OCI-LY1 (cell line): ENCODE measurements around the gene C16orf90.

ENCODE experiments used
- CTCF ChIP-seq: fragments of 200-600 bp; sonication (generic), shearing (Covaris generic); IDR thresholded peaks from 2 replicates; pipeline ENCODE4 v1.5.1; 2017; ENCODE audit warnings: mild to moderate bottlenecking, antibody characterized with exemption, low read length, moderate library complexity, mixed read lengths
- EZH2 ChIP-seq: fragments of 200-600 bp; sonication (generic), shearing (Covaris generic); IDR thresholded peaks from 2 replicates; pipeline ENCODE4 v1.8.0; 2017; ENCODE audit warnings: borderline replicate concordance, mixed run types, mild to moderate bottlenecking, antibody characterized with exemption, low read length, moderate library complexity, mixed read lengths

- no peak for TF ChIP-seq CTCF
- no peak for TF ChIP-seq EZH2
Observed at GRCh38 chr16:3476409-3476808, 18.9 kb downstream of the C16orf90 start.
